ENCODE results near the gene PRTG. TPM values are rescaled to one million over a fixed set of nuclear protein-coding genes. Genes with fewer than 3 reads are reported as not detected.
"Not testable (repeated sequence)": the region's sequence is repeated elsewhere in the genome, so short reads cannot be mapped to it uniquely, and the experiment has no call there.

PRTG gene
- total RNA-seq, 1 donor from 2014 or later = 2.1 TPM

DNA sequence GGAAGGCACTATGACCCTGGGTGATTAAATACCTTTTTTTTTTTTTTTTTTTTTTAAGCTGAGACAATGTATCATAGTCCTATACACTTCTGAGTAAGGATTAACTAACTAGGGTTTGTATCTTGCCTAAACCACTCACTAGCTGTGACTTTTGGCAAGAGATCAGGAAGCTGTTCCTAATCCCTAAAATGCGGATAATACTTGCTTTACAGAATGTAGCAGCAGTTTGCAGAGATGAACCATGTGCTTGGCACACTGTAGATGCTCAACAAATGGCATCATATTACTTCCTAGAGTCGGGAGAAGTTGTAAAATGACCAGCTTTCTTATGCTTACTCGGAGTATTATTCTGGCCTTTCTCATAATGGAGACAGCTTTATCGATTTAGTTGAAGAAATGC is 129.2 kb downstream of the PRTG start:
- Mint-ChIP-seq H3K4me1 (ENCODE audit: unreplicated experiment) (no peaks in the 10 kb centered on the region), H3K36me3 (ENCODE audit: unreplicated experiment) (no peaks in the 10 kb centered on the region), H3K9me3 (ENCODE audit: unreplicated experiment) (no peaks in the 10 kb centered on the region), H3K4me3 (ENCODE audit: unreplicated experiment) (no peak overlapping the region), H3K27me3 (ENCODE audit: unreplicated experiment) (no peaks in the 10 kb centered on the region), H3K27ac (ENCODE audit: unreplicated experiment) (no peak overlapping the region)
- no peak for DNase-seq (ENCODE audit: extremely low spot score, unreplicated experiment)
- TF ChIP-seq, protein P1, sequence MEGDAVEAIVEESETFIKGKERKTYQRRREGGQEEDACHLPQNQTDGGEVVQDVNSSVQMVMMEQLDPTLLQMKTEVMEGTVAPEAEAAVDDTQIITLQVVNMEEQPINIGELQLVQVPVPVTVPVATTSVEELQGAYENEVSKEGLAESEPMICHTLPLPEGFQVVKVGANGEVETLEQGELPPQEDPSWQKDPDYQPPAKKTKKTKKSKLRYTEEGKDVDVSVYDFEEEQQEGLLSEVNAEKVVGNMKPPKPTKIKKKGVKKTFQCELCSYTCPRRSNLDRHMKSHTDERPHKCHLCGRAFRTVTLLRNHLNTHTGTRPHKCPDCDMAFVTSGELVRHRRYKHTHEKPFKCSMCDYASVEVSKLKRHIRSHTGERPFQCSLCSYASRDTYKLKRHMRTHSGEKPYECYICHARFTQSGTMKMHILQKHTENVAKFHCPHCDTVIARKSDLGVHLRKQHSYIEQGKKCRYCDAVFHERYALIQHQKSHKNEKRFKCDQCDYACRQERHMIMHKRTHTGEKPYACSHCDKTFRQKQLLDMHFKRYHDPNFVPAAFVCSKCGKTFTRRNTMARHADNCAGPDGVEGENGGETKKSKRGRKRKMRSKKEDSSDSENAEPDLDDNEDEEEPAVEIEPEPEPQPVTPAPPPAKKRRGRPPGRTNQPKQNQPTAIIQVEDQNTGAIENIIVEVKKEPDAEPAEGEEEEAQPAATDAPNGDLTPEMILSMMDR (IDR thresholded peaks at IDR 0.05) = no peak

DNA sequence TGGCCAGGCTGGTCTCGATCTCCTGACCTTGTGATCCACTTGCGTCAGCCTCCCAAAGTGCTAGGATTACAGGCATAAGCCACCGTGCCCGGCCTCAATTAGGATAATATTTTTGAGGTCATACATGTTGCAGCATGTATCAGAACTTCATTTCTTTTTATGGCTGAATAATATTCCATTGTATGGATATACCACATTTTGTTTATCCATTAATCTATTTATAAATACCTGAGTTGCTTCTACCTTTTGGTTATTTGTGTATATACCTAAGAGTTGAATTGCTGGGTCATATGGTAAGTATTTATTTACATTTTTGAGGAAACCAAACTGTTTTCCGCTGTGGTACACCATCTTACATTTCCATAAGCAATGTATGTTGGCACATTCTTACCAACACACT is 136.7 kb downstream of the PRTG start:
- no peak for DNase-seq (ENCODE audit: extremely low spot score, unreplicated experiment)
- no peaks in the 10 kb centered on the region for H3K4me1 Mint-ChIP-seq (ENCODE audit: unreplicated experiment)
- no peaks in the 10 kb centered on the region for H3K27me3 Mint-ChIP-seq (ENCODE audit: unreplicated experiment)
- no peaks in the 10 kb centered on the region for H3K36me3 Mint-ChIP-seq (ENCODE audit: unreplicated experiment)
- TF ChIP-seq, protein P1 (IDR thresholded peaks at IDR 0.05) = no peak
- peaks cover 6% of the 10 kb centered on the region for H3K9me3 Mint-ChIP-seq (ENCODE audit: unreplicated experiment)
- no peak overlapping the region for H3K4me3 Mint-ChIP-seq (ENCODE audit: unreplicated experiment)
- H3K27ac Mint-ChIP-seq (ENCODE audit: unreplicated experiment) = no peak overlapping the region

DNA sequence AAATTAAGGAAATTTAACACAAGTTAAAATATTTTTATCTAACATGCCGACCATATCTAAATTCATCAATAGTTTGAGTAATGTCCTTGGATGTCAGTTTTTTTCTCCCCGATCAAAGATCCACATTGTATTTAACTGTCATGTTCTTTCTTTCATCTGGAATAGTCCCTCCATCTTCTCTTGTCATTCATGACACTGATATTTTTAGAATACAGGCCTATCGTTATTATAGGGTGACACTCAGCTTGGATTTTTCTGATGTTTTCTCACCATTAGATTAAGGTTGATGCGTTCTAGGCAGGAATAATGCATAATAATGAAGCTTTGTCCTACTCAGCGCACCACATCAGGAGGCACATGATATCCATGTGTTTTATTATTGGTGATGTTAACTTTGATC is 141.6 kb downstream of the PRTG start:
- Mint-ChIP-seq H3K27ac (ENCODE audit: unreplicated experiment) (no peak overlapping the region), H3K27me3 (ENCODE audit: unreplicated experiment) (no peaks in the 10 kb centered on the region), H3K4me3 (ENCODE audit: unreplicated experiment) (no peak overlapping the region), H3K9me3 (ENCODE audit: unreplicated experiment) (no peaks in the 10 kb centered on the region), H3K4me1 (ENCODE audit: unreplicated experiment) (no peaks in the 10 kb centered on the region), H3K36me3 (ENCODE audit: unreplicated experiment) (no peaks in the 10 kb centered on the region)
- TF ChIP-seq, protein P1 (IDR thresholded peaks at IDR 0.05) = no peak
- DNase-seq (ENCODE audit: extremely low spot score, unreplicated experiment) = no peak

DNA sequence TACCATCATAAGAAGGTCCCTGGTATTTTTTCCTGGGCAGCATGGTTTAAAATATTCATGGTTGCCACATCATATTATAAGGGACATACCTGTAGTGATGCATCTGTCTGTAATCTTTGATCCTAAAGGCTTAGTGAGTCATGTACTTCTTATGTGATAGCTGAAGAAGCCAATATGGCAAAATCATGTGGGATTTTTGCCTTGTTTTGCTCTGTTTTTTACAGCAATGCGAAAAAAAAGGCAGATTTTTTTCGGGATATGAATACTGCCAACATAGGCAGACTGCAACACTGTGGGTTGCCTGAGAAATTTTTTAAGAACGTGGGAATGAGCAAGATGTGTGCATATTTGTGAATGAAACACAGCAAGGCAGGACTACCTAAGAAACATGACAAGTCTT is 143.5 kb downstream of the PRTG start:
- Mint-ChIP-seq H3K36me3 (ENCODE audit: unreplicated experiment) (no peaks in the 10 kb centered on the region), H3K4me1 (ENCODE audit: unreplicated experiment) (no peaks in the 10 kb centered on the region), H3K27ac (ENCODE audit: unreplicated experiment) (no peak overlapping the region), H3K9me3 (ENCODE audit: unreplicated experiment) (no peaks in the 10 kb centered on the region), H3K4me3 (ENCODE audit: unreplicated experiment) (no peak overlapping the region), H3K27me3 (ENCODE audit: unreplicated experiment) (no peaks in the 10 kb centered on the region)
- DNase-seq (ENCODE audit: extremely low spot score, unreplicated experiment) = no peak
- TF ChIP-seq, protein P1 (IDR thresholded peaks at IDR 0.05) = no peak

DNA sequence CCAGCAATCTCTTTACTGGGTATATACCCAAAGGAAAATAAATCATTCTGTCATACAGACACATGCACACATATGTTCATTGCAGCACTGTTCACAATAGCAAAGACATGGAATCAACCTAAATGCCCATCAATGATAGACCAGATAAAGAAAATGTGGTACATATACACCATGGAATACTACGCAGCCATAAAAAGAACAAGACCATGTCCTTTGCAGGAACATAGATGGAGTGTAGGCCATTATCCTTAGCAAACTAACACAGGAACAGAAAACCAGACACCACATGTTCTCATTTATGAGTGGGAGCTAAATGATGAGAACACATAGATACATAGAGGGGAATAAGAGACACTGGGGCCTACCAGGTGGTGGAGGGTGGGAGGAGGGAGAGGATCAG is 149.9 kb downstream of the PRTG start:
- not testable (repeated sequence) for H3K36me3 Mint-ChIP-seq (ENCODE audit: unreplicated experiment); H3K27ac Mint-ChIP-seq (ENCODE audit: unreplicated experiment); H3K4me1 Mint-ChIP-seq (ENCODE audit: unreplicated experiment); H3K9me3 Mint-ChIP-seq (ENCODE audit: unreplicated experiment); H3K27me3 Mint-ChIP-seq (ENCODE audit: unreplicated experiment); DNase-seq (ENCODE audit: extremely low spot score, unreplicated experiment); H3K4me3 Mint-ChIP-seq (ENCODE audit: unreplicated experiment)

DNA sequence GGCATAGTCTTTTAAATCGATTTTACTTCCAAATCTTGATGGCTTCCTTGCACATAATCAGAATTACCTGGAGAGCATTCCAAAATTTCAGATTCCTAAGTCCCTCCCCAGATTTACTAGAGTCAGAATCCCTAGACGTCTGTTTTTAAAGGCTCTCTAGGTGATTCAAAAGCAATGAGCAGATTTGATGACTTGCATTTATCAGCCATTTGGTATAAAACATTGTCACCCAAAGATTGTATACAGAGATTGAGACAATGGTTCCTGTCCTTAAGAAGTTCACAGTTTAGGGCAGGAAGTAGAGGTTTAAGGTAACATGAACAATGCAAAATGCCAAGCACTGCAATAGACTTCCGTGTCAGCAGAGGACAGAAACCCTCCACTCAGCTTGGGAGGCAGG is 152.2 kb downstream of the PRTG start:
- Mint-ChIP-seq H3K27ac (ENCODE audit: unreplicated experiment) (no peak overlapping the region), H3K4me1 (ENCODE audit: unreplicated experiment) (peaks cover 5% of the 10 kb centered on the region), H3K27me3 (ENCODE audit: unreplicated experiment) (no peaks in the 10 kb centered on the region), H3K4me3 (ENCODE audit: unreplicated experiment) (no peak overlapping the region), H3K36me3 (ENCODE audit: unreplicated experiment) (no peaks in the 10 kb centered on the region), H3K9me3 (ENCODE audit: unreplicated experiment) (no peaks in the 10 kb centered on the region)
- TF ChIP-seq, protein P1 (IDR thresholded peaks at IDR 0.05) = no peak
- DNase-seq (ENCODE audit: extremely low spot score, unreplicated experiment) = no peak

All from osteocyte (in vitro differentiated cells).